ENCODE measurements around the gene PARP4. TPM values are rescaled to one million over a fixed set of nuclear protein-coding genes. Genes with fewer than 3 reads are reported as not detected.
"Not testable (repeated sequence)": the region's sequence is repeated elsewhere in the genome, so short reads cannot be mapped to it uniquely, and the experiment has no call there.

The PARP4 gene
- polyA plus RNA-seq (2013, experiment 1 of 2), result 18.5 TPM
- polyA plus RNA-seq (2013, experiment 2 of 2), result 19.3 TPM

- Histone ChIP-seq H3K27ac (replicated peaks; ENCODE audit: low read length) (peak within 1 kb of the TSS; percentile 62), H3K27me3 (ENCODE audit: control insufficient read depth in 3 of 3, insufficient read depth in 3 of 3, low read depth in 1 of 3, low read length in 3 of 3) (no peaks in the 10 kb centered on the region), H3K79me1 (ENCODE audit: low read depth, low read length) (no peaks in the 10 kb centered on the region), H3K4me1 (ENCODE audit: control insufficient read depth in 2 of 2, insufficient read depth in 1 of 2, low read depth in 1 of 2, low read length in 2 of 2) (peaks cover 0 to 6% of the 10 kb centered on the region in 2 donors), H2AFZ (ENCODE audit: low read length) (peak within 1 kb of the TSS; percentile 98), H2AK5ac (ENCODE audit: low read depth, low read length) (peak within 1 kb of the TSS; percentile 57), H3K14ac (ENCODE audit: low read length) (peak within 1 kb of the TSS; percentile 94), H2BK120ac (ENCODE audit: low read depth, low read length) (peak within 1 kb of the TSS; percentile 83), H3K18ac (ENCODE audit: low read length) (peak within 1 kb of the TSS; percentile 98), H4K91ac (ENCODE audit: low read depth, low read length, poor library complexity) (peak within 1 kb of the TSS; percentile 87), H3K4me2 (ENCODE audit: insufficient read depth, low read length, poor library complexity, severe bottlenecking) (peak within 1 kb of the TSS; percentile 68), H2BK12ac (ENCODE audit: low read length) (peak within 1 kb of the TSS; percentile 66), H2BK15ac (ENCODE audit: low read length) (no peak within 1 kb of the TSS), H2BK5ac (ENCODE audit: low read length) (no peak within 1 kb of the TSS), H3K4ac (ENCODE audit: low read length) (no peak within 1 kb of the TSS), H3K9ac (ENCODE audit: low read depth, low read length, poor library complexity) (peak within 1 kb of the TSS; percentile 98), H3K23ac (ENCODE audit: low read depth, low read length, poor library complexity) (peak within 1 kb of the TSS; percentile 92), H4K8ac (ENCODE audit: low read depth, low read length) (peak within 1 kb of the TSS; percentile 45), H3K36me3 (replicated peaks in 1 of 2; ENCODE audit: control insufficient read depth in 2 of 2, insufficient read depth in 2 of 2, low read length in 2 of 2) (peaks cover 0 to 9% of the 10 kb centered on the region in 2 donors), H3K4me3 (ENCODE audit: low read length in 2 of 2) (peak within 1 kb of the TSS; percentile 91 to 93), H3K9me3 (replicated peaks in 1 of 2; ENCODE audit: control insufficient read depth in 2 of 2, insufficient read depth in 1 of 2, low read depth in 1 of 2, low read length in 2 of 2) (peaks cover 0 to 3% of the 10 kb centered on the region in 2 donors)
- WGBS, 2 donors (ENCODE audit: extremely low coverage in 2 of 2, insufficient read length in 2 of 2, insufficient replicate concordance in 1 of 2), result no CpG with 5 or more reads among the region's 63 CpGs
- DNase-seq (ENCODE audit: low spot score), result peak; percentile 64
These were observed at the start of gene PARP4 for GRCh38 chr13:24512197-24512907. TSS of gene PARP4 (minus strand) at chr13:24512778. CDS start at chr13:24503776, 9,002 bp downstream.

DNA sequence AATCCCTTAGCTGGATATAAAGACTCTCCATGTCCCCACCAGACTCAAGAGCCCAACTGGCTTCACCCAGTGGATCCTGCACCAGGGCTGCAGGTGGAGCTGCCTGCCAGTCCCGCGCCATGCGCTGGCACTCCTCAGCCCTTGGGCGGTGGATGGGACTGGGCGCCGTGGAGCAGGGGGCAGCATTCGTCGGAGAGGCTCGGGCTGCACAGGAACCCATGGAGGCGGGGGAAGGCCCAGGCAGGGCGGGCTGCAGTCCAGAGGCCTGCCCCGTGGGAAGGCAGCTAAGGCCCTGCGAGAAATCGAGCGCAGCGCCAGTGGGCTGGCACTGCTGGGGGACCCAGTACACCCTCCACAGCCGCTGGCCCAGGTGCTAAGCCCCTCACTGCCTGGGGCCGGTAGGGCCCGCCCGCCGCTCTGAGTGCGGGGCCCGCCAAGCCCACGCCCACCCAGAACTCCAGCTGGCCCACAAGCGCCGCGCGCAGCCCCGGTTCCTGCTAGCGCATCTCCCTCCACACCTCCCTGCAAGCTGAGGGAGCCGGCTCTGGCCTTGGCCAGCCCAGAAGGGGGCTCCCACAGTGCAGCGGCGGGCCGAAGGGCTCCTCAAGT lies 48.1 kb upstream of the PARP4 start:
- H2BK12ac ChIP-seq (ENCODE audit: low read length); H2BK15ac ChIP-seq (ENCODE audit: low read length); H3K23ac ChIP-seq (ENCODE audit: low read depth, low read length, poor library complexity); DNase-seq (ENCODE audit: low spot score); H2AK5ac ChIP-seq (ENCODE audit: low read depth, low read length); H3K79me1 ChIP-seq (ENCODE audit: low read depth, low read length); H3K4me3 ChIP-seq (ENCODE audit: low read length in 2 of 2); H3K9me3 ChIP-seq (replicated peaks in 1 of 2; ENCODE audit: control insufficient read depth in 2 of 2, insufficient read depth in 1 of 2, low read depth in 1 of 2, low read length in 2 of 2); H4K91ac ChIP-seq (ENCODE audit: low read depth, low read length, poor library complexity); H3K9ac ChIP-seq (ENCODE audit: low read depth, low read length, poor library complexity); H2AFZ ChIP-seq (ENCODE audit: low read length); H3K27me3 ChIP-seq (ENCODE audit: control insufficient read depth in 3 of 3, insufficient read depth in 3 of 3, low read depth in 1 of 3, low read length in 3 of 3); H2BK120ac ChIP-seq (ENCODE audit: low read depth, low read length); H2BK5ac ChIP-seq (ENCODE audit: low read length); H3K14ac ChIP-seq (ENCODE audit: low read length); H3K4me2 ChIP-seq (ENCODE audit: insufficient read depth, low read length, poor library complexity, severe bottlenecking); H3K4ac ChIP-seq (ENCODE audit: low read length); H3K18ac ChIP-seq (ENCODE audit: low read length); H3K4me1 ChIP-seq (ENCODE audit: control insufficient read depth in 2 of 2, insufficient read depth in 1 of 2, low read depth in 1 of 2, low read length in 2 of 2); H3K27ac ChIP-seq (replicated peaks; ENCODE audit: low read length); H4K8ac ChIP-seq (ENCODE audit: low read depth, low read length); H3K36me3 ChIP-seq (replicated peaks in 1 of 2; ENCODE audit: control insufficient read depth in 2 of 2, insufficient read depth in 2 of 2, low read length in 2 of 2): not testable (repeated sequence)
- no CpG with 5 or more reads among the region's 34 CpGs for WGBS, 2 donors (ENCODE audit: extremely low coverage in 2 of 2, insufficient read length in 2 of 2, insufficient replicate concordance in 1 of 2)

GRCh38 chr13:24559431-24560218 lies 47.0 kb upstream of the PARP4 start:
- not testable (repeated sequence) for H2AFZ ChIP-seq (ENCODE audit: low read length); H3K4me1 ChIP-seq (ENCODE audit: control insufficient read depth in 2 of 2, insufficient read depth in 1 of 2, low read depth in 1 of 2, low read length in 2 of 2); H3K36me3 ChIP-seq (replicated peaks in 1 of 2; ENCODE audit: control insufficient read depth in 2 of 2, insufficient read depth in 2 of 2, low read length in 2 of 2); DNase-seq (ENCODE audit: low spot score); H3K23ac ChIP-seq (ENCODE audit: low read depth, low read length, poor library complexity); H3K4me2 ChIP-seq (ENCODE audit: insufficient read depth, low read length, poor library complexity, severe bottlenecking); H2BK15ac ChIP-seq (ENCODE audit: low read length); H2AK5ac ChIP-seq (ENCODE audit: low read depth, low read length); H4K91ac ChIP-seq (ENCODE audit: low read depth, low read length, poor library complexity); H3K9me3 ChIP-seq (replicated peaks in 1 of 2; ENCODE audit: control insufficient read depth in 2 of 2, insufficient read depth in 1 of 2, low read depth in 1 of 2, low read length in 2 of 2); H3K9ac ChIP-seq (ENCODE audit: low read depth, low read length, poor library complexity); H3K18ac ChIP-seq (ENCODE audit: low read length); H2BK120ac ChIP-seq (ENCODE audit: low read depth, low read length); H2BK12ac ChIP-seq (ENCODE audit: low read length); H3K27me3 ChIP-seq (ENCODE audit: control insufficient read depth in 3 of 3, insufficient read depth in 3 of 3, low read depth in 1 of 3, low read length in 3 of 3); H3K4ac ChIP-seq (ENCODE audit: low read length); H4K8ac ChIP-seq (ENCODE audit: low read depth, low read length); H3K4me3 ChIP-seq (ENCODE audit: low read length in 2 of 2); H3K27ac ChIP-seq (replicated peaks; ENCODE audit: low read length); H3K14ac ChIP-seq (ENCODE audit: low read length); H2BK5ac ChIP-seq (ENCODE audit: low read length); H3K79me1 ChIP-seq (ENCODE audit: low read depth, low read length)
- WGBS, 2 donors (ENCODE audit: extremely low coverage in 2 of 2, insufficient read length in 2 of 2, insufficient replicate concordance in 1 of 2), result no CpG with 5 or more reads among the region's 15 CpGs

DNA sequence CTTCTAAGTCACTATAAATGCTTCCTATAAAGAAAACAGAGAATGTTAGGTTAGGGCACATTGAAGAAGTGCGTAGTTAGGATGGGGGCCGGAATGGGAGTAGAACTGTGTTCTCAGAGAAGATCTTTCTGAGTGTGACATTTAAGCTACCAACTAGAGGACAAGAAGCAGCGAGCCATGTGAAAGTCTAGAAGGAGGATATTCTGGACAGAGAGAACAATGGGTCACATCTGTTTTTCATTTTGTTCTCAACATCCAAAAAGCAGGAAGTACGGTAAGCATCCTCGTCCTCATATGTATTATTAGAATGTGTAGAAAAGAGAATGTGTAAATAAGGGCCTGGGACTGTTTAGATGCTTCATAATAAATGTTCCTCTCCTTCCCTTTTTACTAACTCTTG lies 44.5 kb upstream of the PARP4 start:
- no peak overlapping the region for H3K18ac ChIP-seq (ENCODE audit: low read length)
- no peaks in the 10 kb centered on the region for H3K79me1 ChIP-seq (ENCODE audit: low read depth, low read length)
- no peaks in the 10 kb centered on the region for H3K9me3 ChIP-seq (replicated peaks in 1 of 2; ENCODE audit: control insufficient read depth in 2 of 2, insufficient read depth in 1 of 2, low read depth in 1 of 2, low read length in 2 of 2)
- H3K4ac ChIP-seq (ENCODE audit: low read length), result no peak overlapping the region
- H2AFZ ChIP-seq (ENCODE audit: low read length), result no peak overlapping the region
- no peak for DNase-seq (ENCODE audit: low spot score)
- H3K14ac ChIP-seq (ENCODE audit: low read length), result no peak overlapping the region
- no peak overlapping the region for H2BK5ac ChIP-seq (ENCODE audit: low read length)
- no peak overlapping the region for H4K8ac ChIP-seq (ENCODE audit: low read depth, low read length)
- no peak overlapping the region for H2AK5ac ChIP-seq (ENCODE audit: low read depth, low read length)
- no peaks in the 10 kb centered on the region for H3K36me3 ChIP-seq (replicated peaks in 1 of 2; ENCODE audit: control insufficient read depth in 2 of 2, insufficient read depth in 2 of 2, low read length in 2 of 2)
- no peaks in the 10 kb centered on the region for H3K27me3 ChIP-seq (ENCODE audit: control insufficient read depth in 3 of 3, insufficient read depth in 3 of 3, low read depth in 1 of 3, low read length in 3 of 3)
- H3K27ac ChIP-seq (replicated peaks; ENCODE audit: low read length), result no peak overlapping the region
- no peak overlapping the region for H3K4me2 ChIP-seq (ENCODE audit: insufficient read depth, low read length, poor library complexity, severe bottlenecking)
- no peak overlapping the region for H2BK12ac ChIP-seq (ENCODE audit: low read length)
- no CpG with 5 or more reads among the region's 5 CpGs for WGBS, 2 donors (ENCODE audit: extremely low coverage in 2 of 2, insufficient read length in 2 of 2, insufficient replicate concordance in 1 of 2)
- no peak overlapping the region for H3K23ac ChIP-seq (ENCODE audit: low read depth, low read length, poor library complexity)
- no peak overlapping the region for H3K4me3 ChIP-seq (ENCODE audit: low read length in 2 of 2)
- H3K4me1 ChIP-seq (ENCODE audit: control insufficient read depth in 2 of 2, insufficient read depth in 1 of 2, low read depth in 1 of 2, low read length in 2 of 2), result no peaks in the 10 kb centered on the region
- no peak overlapping the region for H2BK120ac ChIP-seq (ENCODE audit: low read depth, low read length)
- H3K9ac ChIP-seq (ENCODE audit: low read depth, low read length, poor library complexity), result no peak overlapping the region
- no peak overlapping the region for H2BK15ac ChIP-seq (ENCODE audit: low read length)
- no peak overlapping the region for H4K91ac ChIP-seq (ENCODE audit: low read depth, low read length, poor library complexity)

All from neuronal stem cell (in vitro differentiated cells).